Measurements from ENCODE around the gene COL6A1. TPM values are rescaled to one million over a fixed set of nuclear protein-coding genes. Genes with fewer than 3 reads are reported as not detected.

Gene COL6A1
- total and polyA plus RNA-seq, 2 donors (not counting 3 experiments of a cell fraction or from before 2014, with no cell fraction given), result 30.1 to 42.4 TPM

DNA sequence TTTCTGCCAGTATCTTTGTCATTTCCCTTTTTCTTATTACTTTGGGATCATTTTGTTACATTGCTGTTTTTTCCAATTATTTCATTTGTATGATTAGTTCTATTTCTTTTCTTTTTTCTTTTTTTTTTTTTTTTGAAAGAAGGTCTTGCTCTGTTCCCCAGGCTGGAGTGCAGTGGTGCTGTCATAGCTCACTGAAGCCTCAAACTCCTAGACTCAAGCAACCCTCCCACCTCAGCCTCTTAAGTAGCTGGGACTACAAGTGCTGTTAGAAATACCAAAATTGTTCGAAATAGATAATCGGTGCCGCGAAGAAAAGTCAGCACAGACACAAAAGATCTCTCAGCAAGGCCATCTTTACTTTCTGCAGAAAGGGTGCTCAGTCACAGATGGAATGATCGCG lies 26.6 kb upstream of the COL6A1 start:
- H3K4me1 ChIP-seq (ENCODE audit: control insufficient read depth, extremely low read depth, insufficient read depth, low read length), result no peaks in the 10 kb centered on the region
- no peak overlapping the region for H3K9ac ChIP-seq (replicated peaks; ENCODE audit: extremely low read depth, insufficient read depth, low read length)
- no TSS peak for BruUV-seq (replicated peaks)
- TF ChIP-seq, protein P1, sequence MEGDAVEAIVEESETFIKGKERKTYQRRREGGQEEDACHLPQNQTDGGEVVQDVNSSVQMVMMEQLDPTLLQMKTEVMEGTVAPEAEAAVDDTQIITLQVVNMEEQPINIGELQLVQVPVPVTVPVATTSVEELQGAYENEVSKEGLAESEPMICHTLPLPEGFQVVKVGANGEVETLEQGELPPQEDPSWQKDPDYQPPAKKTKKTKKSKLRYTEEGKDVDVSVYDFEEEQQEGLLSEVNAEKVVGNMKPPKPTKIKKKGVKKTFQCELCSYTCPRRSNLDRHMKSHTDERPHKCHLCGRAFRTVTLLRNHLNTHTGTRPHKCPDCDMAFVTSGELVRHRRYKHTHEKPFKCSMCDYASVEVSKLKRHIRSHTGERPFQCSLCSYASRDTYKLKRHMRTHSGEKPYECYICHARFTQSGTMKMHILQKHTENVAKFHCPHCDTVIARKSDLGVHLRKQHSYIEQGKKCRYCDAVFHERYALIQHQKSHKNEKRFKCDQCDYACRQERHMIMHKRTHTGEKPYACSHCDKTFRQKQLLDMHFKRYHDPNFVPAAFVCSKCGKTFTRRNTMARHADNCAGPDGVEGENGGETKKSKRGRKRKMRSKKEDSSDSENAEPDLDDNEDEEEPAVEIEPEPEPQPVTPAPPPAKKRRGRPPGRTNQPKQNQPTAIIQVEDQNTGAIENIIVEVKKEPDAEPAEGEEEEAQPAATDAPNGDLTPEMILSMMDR (IDR thresholded peaks at IDR 0.05; ENCODE audit: extremely low read depth in 1 of 2, insufficient read depth in 1 of 2, low read depth in 1 of 2, low read length in 2 of 2), result no peak
- TF ChIP-seq, protein P2, sequence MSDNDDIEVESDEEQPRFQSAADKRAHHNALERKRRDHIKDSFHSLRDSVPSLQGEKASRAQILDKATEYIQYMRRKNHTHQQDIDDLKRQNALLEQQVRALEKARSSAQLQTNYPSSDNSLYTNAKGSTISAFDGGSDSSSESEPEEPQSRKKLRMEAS (IDR thresholded peaks at IDR 0.05; ENCODE audit: insufficient read depth, insufficient read length), result no peak
- no peaks in the 10 kb centered on the region for H4K20me1 ChIP-seq (replicated peaks; ENCODE audit: control insufficient read depth, extremely low read depth, insufficient read depth, low read length)
- CTCF ChIA-PET, result interaction anchor here (0.9 kb wide), 1 partner anchor 189 kb away, joined by 3 read pairs; no protein-coding TSS in a partner anchor
- POLR2A ChIA-PET, result no interaction called here
- DNase-seq (ENCODE audit: low read depth, low spot score) (no peak), FAIRE-seq (no peak)
- H3K27me3 ChIP-seq (ENCODE audit: control insufficient read depth in 2 of 2, insufficient read depth in 2 of 2, low read length in 2 of 2), result peaks cover 8 to 22% of the 10 kb centered on the region in 2 experiments
- dilution Hi-C loops (cut with MboI; ENCODE audit: extremely low pct_ligation_motif_present, low sequenced_read_pairs) (no loop called here), intact Hi-C loops (cut with micrococcal nuclease) (no loop called here)
- no peak overlapping the region for H3K4me2 ChIP-seq (ENCODE audit: insufficient read depth, low read length)
- no peak overlapping the region for H3K27ac ChIP-seq (ENCODE audit: insufficient read depth, low read depth, low read length)
- no peaks in the 10 kb centered on the region for H3K36me3 ChIP-seq (ENCODE audit: control insufficient read depth in 2 of 2, extremely low read depth in 1 of 2, insufficient read depth in 2 of 2, low read length in 2 of 2)
- no peak overlapping the region for H3K4me3 ChIP-seq (replicated peaks in 1 of 3; ENCODE audit: insufficient read depth in 1 of 3, low read depth in 1 of 3, low read length in 3 of 3)
- no peaks in the 10 kb centered on the region for H3K79me2 ChIP-seq (ENCODE audit: control insufficient read depth, insufficient read depth, low read length)
- H3K9me1 ChIP-seq (replicated peaks; ENCODE audit: control insufficient read depth, extremely low read depth, insufficient read depth, low read length), result no peaks in the 10 kb centered on the region
- H2AFZ ChIP-seq (ENCODE audit: low read depth, low read length), result no peak overlapping the region
- H3K9me3 ChIP-seq (replicated peaks; ENCODE audit: control insufficient read depth, insufficient read depth, low read length), result no peaks in the 10 kb centered on the region

DNA sequence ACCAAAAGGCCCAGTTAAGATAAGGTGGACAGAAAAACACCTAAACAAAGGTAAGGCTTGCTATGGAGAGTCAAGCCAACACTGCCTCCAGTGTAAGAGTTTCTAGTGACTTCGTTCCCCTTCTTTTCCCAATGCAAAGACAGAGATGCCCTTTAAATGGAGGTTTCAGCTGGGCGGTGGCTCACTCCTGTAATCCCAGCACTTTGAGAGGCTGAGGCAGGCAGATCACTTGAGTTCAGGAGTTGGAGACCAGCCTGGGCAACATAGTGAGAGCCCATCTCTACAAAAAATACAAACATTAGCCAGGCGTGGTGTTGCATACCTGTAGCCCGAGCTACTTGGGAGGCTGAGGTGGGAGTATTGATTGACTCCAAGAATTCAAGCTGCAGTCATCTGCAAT lies 24.0 kb upstream of the COL6A1 start:
- ChIA-PET POLR2A (no interaction called here), CTCF (interaction anchor here (1.0 kb wide), 1 partner anchor 16 kb away, joined by 3 read pairs; no protein-coding TSS in a partner anchor)
- intact Hi-C loops (cut with micrococcal nuclease), result no loop called here
- H2AFZ ChIP-seq (ENCODE audit: low read depth, low read length), result no peak overlapping the region
- H3K27ac ChIP-seq (ENCODE audit: insufficient read depth, low read depth, low read length), result no peak overlapping the region
- peaks cover 8 to 21% of the 10 kb centered on the region in 2 experiments for H3K27me3 ChIP-seq (ENCODE audit: control insufficient read depth in 2 of 2, insufficient read depth in 2 of 2, low read length in 2 of 2)
- H3K4me2 ChIP-seq (ENCODE audit: insufficient read depth, low read length), result no peak overlapping the region
- no peaks in the 10 kb centered on the region for H3K4me1 ChIP-seq (ENCODE audit: control insufficient read depth, extremely low read depth, insufficient read depth, low read length)
- DNase-seq (ENCODE audit: low read depth, low spot score), result no peak
- H3K9me1 ChIP-seq (replicated peaks; ENCODE audit: control insufficient read depth, extremely low read depth, insufficient read depth, low read length), result no peaks in the 10 kb centered on the region
- H3K9ac ChIP-seq (replicated peaks; ENCODE audit: extremely low read depth, insufficient read depth, low read length), result no peak overlapping the region
- no peaks in the 10 kb centered on the region for H3K36me3 ChIP-seq (ENCODE audit: control insufficient read depth in 2 of 2, extremely low read depth in 1 of 2, insufficient read depth in 2 of 2, low read length in 2 of 2)
- dilution Hi-C loops (cut with MboI; ENCODE audit: extremely low pct_ligation_motif_present, low sequenced_read_pairs), result no loop called here
- H3K9me3 ChIP-seq (replicated peaks; ENCODE audit: control insufficient read depth, insufficient read depth, low read length), result no peaks in the 10 kb centered on the region
- H3K4me3 ChIP-seq (replicated peaks in 1 of 3; ENCODE audit: insufficient read depth in 1 of 3, low read depth in 1 of 3, low read length in 3 of 3), result no peak overlapping the region
- no peak for TF ChIP-seq FOS (IDR thresholded peaks at IDR 0.05; ENCODE audit: borderline replicate concordance, insufficient read depth, low read length)
- TF ChIP-seq, protein P2 (IDR thresholded peaks at IDR 0.05; ENCODE audit: insufficient read depth, insufficient read length), result no peak
- TF ChIP-seq, protein P1 (IDR thresholded peaks at IDR 0.05; ENCODE audit: extremely low read depth in 1 of 2, insufficient read depth in 1 of 2, low read depth in 1 of 2, low read length in 2 of 2), result no peak
- TF ChIP-seq JUN (IDR thresholded peaks at IDR 0.05; ENCODE audit: borderline replicate concordance, insufficient read depth, insufficient read length, low read depth), result no peak
- no peak for TF ChIP-seq EZH2 (IDR thresholded peaks at IDR 0.05; ENCODE audit: borderline replicate concordance, low read depth, low read length, severe bottlenecking)
- TF ChIP-seq MYC (IDR thresholded peaks at IDR 0.05; ENCODE audit: low read depth, low read length), result no peak
- TF ChIP-seq POLR2AphosphoS5 (IDR thresholded peaks at IDR 0.05; ENCODE audit: insufficient read depth, low read depth, low read length), result no peak
- TF ChIP-seq POLR2A (IDR thresholded peaks at IDR 0.05; ENCODE audit: low read depth, low read length), result no peak
- TF ChIP-seq GATA2 (IDR thresholded peaks at IDR 0.05; ENCODE audit: insufficient read depth, insufficient read length, low read depth, low read length), result no peak
- H4K20me1 ChIP-seq (replicated peaks; ENCODE audit: control insufficient read depth, extremely low read depth, insufficient read depth, low read length), result no peaks in the 10 kb centered on the region
- no peak for FAIRE-seq
- BruUV-seq (replicated peaks), result no TSS peak
- no peaks in the 10 kb centered on the region for H3K79me2 ChIP-seq (ENCODE audit: control insufficient read depth, insufficient read depth, low read length)

Data from endothelial cell of umbilical vein (primary cell).